Activated gamma-delta T cell treated with anti-CD3 and anti-CD28 coated beads, Interleukin-2, amount 50 U/mL, for 16 hours (primary cell): ENCODE results near the gene NNT.
"Not testable (repeated sequence)": the region's sequence is repeated elsewhere in the genome, so short reads cannot be mapped to it uniquely, and the experiment has no call there.

Experiments
- DNase-seq: peaks from one replicate; pipeline ENCODE4 v3.0.0-alpha.2; 2020; ENCODE audit warnings: low read depth

NNT gene

GRCh38 chr5:43631182-43631910, 28.4 kb downstream of the NNT start:
- DNase-seq: no peak

- DNase-seq: no peak
Measured at GRCh38 chr5:43634621-43635020, 31.6 kb downstream of the NNT start.

- DNase-seq: no peak
Measured at GRCh38 chr5:43635374-43635773, 32.4 kb downstream of the NNT start.

- DNase-seq: no peak
Measured at GRCh38 chr5:43636076-43636475, 33.1 kb downstream of the NNT start.

GRCh38 chr5:43637416-43637815, 34.4 kb downstream of the NNT start:
- no peak for DNase-seq

GRCh38 chr5:43638107-43638506, 35.1 kb downstream of the NNT start:
- DNase-seq: no peak

- DNase-seq: no peak
Measured at GRCh38 chr5:43638546-43638945, 35.6 kb downstream of the NNT start.

GRCh38 chr5:43639566-43639965, 36.6 kb downstream of the NNT start:
- DNase-seq: no peak

- DNase-seq: no peak
Measured at GRCh38 chr5:43642428-43642827, 39.4 kb downstream of the NNT start.

- no peak for DNase-seq
Measured at GRCh38 chr5:43643327-43643726, 40.3 kb downstream of the NNT start.

GRCh38 chr5:43643750-43644149, 40.8 kb downstream of the NNT start:
- DNase-seq: no peak

GRCh38 chr5:43646992-43647391, 44.0 kb downstream of the NNT start:
- no peak for DNase-seq

- no peak for DNase-seq
Measured at GRCh38 chr5:43647789-43648188, 44.8 kb downstream of the NNT start.

GRCh38 chr5:43648499-43649124, 45.6 kb downstream of the NNT start:
- no peak for DNase-seq

- DNase-seq: no peak
Measured at GRCh38 chr5:43649256-43649655, 46.3 kb downstream of the NNT start.

GRCh38 chr5:43652537-43653302, 49.7 kb downstream of the NNT start:
- DNase-seq: no peak

GRCh38 chr5:43658509-43658908, 55.5 kb downstream of the NNT start:
- DNase-seq: no peak

- no peak for DNase-seq
Measured at GRCh38 chr5:43659075-43659474, 56.1 kb downstream of the NNT start.

- no peak for DNase-seq
Measured at GRCh38 chr5:43661102-43661501, 58.1 kb downstream of the NNT start.

- no peak for DNase-seq
Measured at GRCh38 chr5:43663916-43664315, 60.9 kb downstream of the NNT start.

GRCh38 chr5:43664501-43665040, 61.6 kb downstream of the NNT start:
- no peak for DNase-seq

- not testable (repeated sequence) for DNase-seq
Measured at GRCh38 chr5:43665749-43666148, 62.8 kb downstream of the NNT start.

- DNase-seq: not testable (repeated sequence)
Measured at GRCh38 chr5:43666728-43667127, 63.7 kb downstream of the NNT start.
